ENCODE measurements around the gene CMKLR1. TPM values are rescaled to one million over a fixed set of nuclear protein-coding genes. Genes with fewer than 3 reads are reported as not detected.

CMKLR1 gene
- total RNA-seq, 1 experiment from 2014 or later = 0.66 TPM

- no peak overlapping the region for H3T11ph ChIP-seq (ENCODE audit: low read length)
- no peak overlapping the region for H4K8ac ChIP-seq (replicated peaks; ENCODE audit: insufficient read length, low read depth, low read length)
- no peak overlapping the region for H2BK120ac ChIP-seq (ENCODE audit: low read depth, low read length, poor library complexity, severe bottlenecking)
- Mint-ChIP-seq H3K27me3 (ENCODE audit: low read depth) (no peaks in the 10 kb centered on the region; the same call in 1 of the 2 replicates), H3K36me3 (ENCODE audit: insufficient read depth in 1 of 3, low read depth in 3 of 3) (peaks cover 0 to 13% (median 8%) of the 10 kb centered on the region in 3 experiments; a peak in 3 of 7 replicates), H3K27ac (no peak overlapping the region), H3K9me3 (peaks cover 11 to 12% of the 10 kb centered on the region in 2 experiments; a peak in 4 of 5 replicates), H3K4me3 (no peak overlapping the region), H3K4me1 (peaks cover 33 to 34% of the 10 kb centered on the region in 2 experiments)
- H2BK5ac ChIP-seq (ENCODE audit: insufficient read length, low read length) = no peak overlapping the region
- H4K5ac ChIP-seq (ENCODE audit: insufficient read length, low read depth, low read length) = no peak overlapping the region
- no peak for TF ChIP-seq CTCF (conservative IDR thresholded peaks at IDR 0.05)
- H3K18ac ChIP-seq (ENCODE audit: insufficient read length, low read depth, low read length) = no peak overlapping the region
- no peak overlapping the region for H2AFZ ChIP-seq (ENCODE audit: low read length)
- no peak overlapping the region for H3K4ac ChIP-seq (ENCODE audit: low read depth, low read length)
- no peak for DNase-seq
- H3K79me1 ChIP-seq (ENCODE audit: insufficient read depth, low read depth, low read length, poor library complexity, severe bottlenecking) = no peaks in the 10 kb centered on the region
- H3K27ac ChIP-seq (ENCODE audit: insufficient read length, low read depth, low read length) = no peak overlapping the region
- no peaks in the 10 kb centered on the region; the same call in 1 of the 2 replicates for H3K27me3 ChIP-seq (ENCODE audit: insufficient read depth, low read length)
- no peak overlapping the region for H3K23ac ChIP-seq (ENCODE audit: insufficient read length, low read depth, low read length)
- no peak overlapping the region for H2BK12ac ChIP-seq (ENCODE audit: insufficient read length, low read depth, low read length)
- no peak overlapping the region for H3K9ac ChIP-seq (ENCODE audit: extremely low read depth, insufficient read length, low read length)
- H2AK5ac ChIP-seq (ENCODE audit: insufficient read length, low read length) = no peak overlapping the region
- H2BK15ac ChIP-seq (ENCODE audit: low read depth, low read length) = no peak overlapping the region
- H3K79me2 ChIP-seq (ENCODE audit: insufficient read depth, low read length) = no peaks in the 10 kb centered on the region
- H3K14ac ChIP-seq (ENCODE audit: insufficient read depth, low read length) = no peak overlapping the region
- H3K4me1 ChIP-seq (ENCODE audit: insufficient read depth, low read length) = peaks cover 3% of the 10 kb centered on the region; the same call in 1 of the 2 replicates
- H3K9me3 ChIP-seq (ENCODE audit: control insufficient read depth, low read depth, low read length) = no peaks in the 10 kb centered on the region
- no peak overlapping the region for H3K56ac ChIP-seq (ENCODE audit: insufficient read length, low read depth, low read length)
- no peaks in the 10 kb centered on the region for H4K20me1 ChIP-seq (ENCODE audit: control insufficient read depth, insufficient read depth, insufficient read length)
- H3K23me2 ChIP-seq (ENCODE audit: insufficient read length, low read depth, low read length, poor library complexity, severe bottlenecking) = no peaks in the 10 kb centered on the region
- no CpG with 5 or more reads among the region's 2 CpGs for WGBS (ENCODE audit: extremely low coverage, insufficient read length, low lambda C conversion rate)
- H2BK20ac ChIP-seq (ENCODE audit: low read depth, low read length, poor library complexity, severe bottlenecking) = no peak overlapping the region
- no peak overlapping the region for H4K91ac ChIP-seq (ENCODE audit: insufficient read length, low read depth, low read length)
- no peak overlapping the region for H3K4me2 ChIP-seq (ENCODE audit: insufficient read depth, insufficient read length, low read length)
Measured at GRCh38 chr12:108239378-108239777, 99.7 kb downstream of the CMKLR1 start.

All from H9 (cell line).